Vagina (tissue), 2 donors: Measurements from ENCODE around the gene CELA1. TPM values are rescaled to one million over a fixed set of nuclear protein-coding genes. Genes with fewer than 3 reads are reported as not detected.
A peak's percentile ranks its signal among the peaks of the same experiment; 100 is the strongest.

Source experiments
- DNase-seq, 2 donors: peaks; one replicate each; pipeline ENCODE4 v3.0.0-alpha.2; 2017; ENCODE audit errors: extremely low spot score in 2 of 2
- H3K27ac ChIP-seq: fragments of 200-600 bp; sonication (generic); one replicate; pipeline ENCODE4 v1.5.1; 2019
- H3K27me3 ChIP-seq: fragments of 200-600 bp; sonication (generic); one replicate; pipeline ENCODE4 v1.5.1; 2019
- H3K36me3 ChIP-seq, 2 donors: fragments of 200-600 bp; sonication (generic); one replicate each; pipeline ENCODE4 v1.5.1; 2017 to 2019
- H3K4me1 ChIP-seq: fragments of 200-600 bp; sonication (generic); one replicate; pipeline ENCODE4 v1.5.1; 2019
- H3K4me3 ChIP-seq, 2 donors: fragments of 200-600 bp; sonication (generic); 1 replicate in 1 of 2; 2 replicates in 1 of 2; pipeline ENCODE4 v1.5.1; 2016 to 2019
- H3K9me3 ChIP-seq: fragments of 200-600 bp; sonication (generic); one replicate; pipeline ENCODE4 v1.5.1; 2019
- CTCF ChIP-seq, 3 experiments: fragments of 450-650 bp in 2 of 3; fragments of 200-600 bp in 1 of 3; sonication (generic) in 1 of 3; IDR thresholded peaks; one replicate each; pipeline ENCODE4 v1.5.1; 2017 to 2019; ENCODE audit warnings: antibody characterized with exemption in 3 of 3, mild to moderate bottlenecking in 2 of 3, moderate library complexity in 2 of 3
- POLR2A ChIP-seq, 2 donors: fragments of 450-650 bp; IDR thresholded peaks; one replicate each; pipeline ENCODE4 v1.6.1; 2017; ENCODE audit warnings: antibody characterized with exemption in 2 of 2, mild to moderate bottlenecking in 2 of 2, moderate library complexity in 2 of 2
- POLR2AphosphoS5 ChIP-seq, 2 donors: sonication (generic); formaldehyde crosslinking; IDR thresholded peaks; one replicate each; pipeline ENCODE4 v1.9.0; 2017; ENCODE audit warnings: antibody characterized with exemption in 2 of 2, mild to moderate bottlenecking in 2 of 2, low read depth in 1 of 2; ENCODE audit not compliant: insufficient read depth in 1 of 2
- intact Hi-C: fragments of 100-400 bp; cut with DNase I; formaldehyde crosslinking; loops from one replicate; pipeline ENCODE4 v1.15.1; 2023
- total RNA-seq: library from RNA; depleted of rRNA; stranded (reverse); fragments of >200 nt; gene quantifications from one replicate; pipeline ENCODE4 v1.2.3, GENCODE V29; 2016

The CELA1 gene
- total RNA-seq, 1 donor from 2014 or later = not detected

- no peak overlapping the region for H3K4me3 ChIP-seq
- TF ChIP-seq POLR2A (IDR thresholded peaks at IDR 0.05) (no peak), POLR2AphosphoS5 (IDR thresholded peaks at IDR 0.05; ENCODE audit: insufficient read depth in 1 of 2, low read depth in 1 of 2) (no peak), CTCF (IDR thresholded peaks at IDR 0.05) (no peak)
- no peak for DNase-seq
- H3K27ac ChIP-seq = peak overlapping the region; percentile 54
- peaks cover 30% of the 10 kb centered on the region for H3K4me1 ChIP-seq
- H3K27me3 ChIP-seq = no peaks in the 10 kb centered on the region
- H3K36me3 ChIP-seq = no peaks in the 10 kb centered on the region
- H3K9me3 ChIP-seq = no peaks in the 10 kb centered on the region
- intact Hi-C loops = no loop called here
Observed at GRCh38 chr12:51326698-51327439, 19.6 kb downstream of the CELA1 start.

DNA sequence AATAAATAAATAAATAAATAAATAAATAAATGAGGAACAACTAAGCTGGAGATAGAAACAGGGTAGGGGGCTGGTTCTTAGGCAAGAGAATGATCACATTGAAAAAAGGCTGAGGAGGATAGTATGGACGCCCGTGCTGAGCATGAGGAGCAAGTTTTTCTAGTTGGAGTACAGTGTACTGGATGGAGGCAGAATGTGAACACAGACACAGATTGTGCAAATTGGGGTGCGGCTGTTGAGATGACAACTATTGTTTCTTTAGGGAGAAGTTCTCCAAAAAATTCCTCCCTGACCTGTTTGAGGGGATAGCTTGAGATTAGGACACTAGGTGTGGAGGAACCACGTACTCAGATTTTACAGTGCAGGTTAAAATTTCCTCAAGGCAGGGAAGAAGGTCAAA lies 21.5 kb downstream of the CELA1 start:
- Histone ChIP-seq H3K36me3 (no peaks in the 10 kb centered on the region), H3K4me1 (peaks cover 39% of the 10 kb centered on the region), H3K27me3 (no peaks in the 10 kb centered on the region), H3K27ac (no peak overlapping the region), H3K4me3 (no peak overlapping the region), H3K9me3 (no peaks in the 10 kb centered on the region)
- TF ChIP-seq POLR2A (IDR thresholded peaks at IDR 0.05) (no peak), POLR2AphosphoS5 (IDR thresholded peaks at IDR 0.05; ENCODE audit: insufficient read depth in 1 of 2, low read depth in 1 of 2) (peak in 1 of 2 donors; percentile 58), CTCF (IDR thresholded peaks at IDR 0.05) (no peak)
- DNase-seq = no peak
- intact Hi-C loops = no loop called here

- TF ChIP-seq POLR2A (IDR thresholded peaks at IDR 0.05) (no peak), CTCF (IDR thresholded peaks at IDR 0.05) (no peak), POLR2AphosphoS5 (IDR thresholded peaks at IDR 0.05; ENCODE audit: insufficient read depth in 1 of 2, low read depth in 1 of 2) (no peak)
- Histone ChIP-seq H3K36me3 (no peaks in the 10 kb centered on the region), H3K4me3 (peak within 1 kb of the TSS in 1 of 2 donors; percentile 28), H3K27me3 (no peaks in the 10 kb centered on the region), H3K27ac (peak within 1 kb of the TSS; percentile 28), H3K4me1 (peaks cover 39% of the 10 kb centered on the region), H3K9me3 (no peaks in the 10 kb centered on the region)
- intact Hi-C loops = no loop called here
- no peak for DNase-seq
Observed at GRCh38 chr12:51323966-51324895, 22.2 kb downstream of the CELA1 start, which contains the start of gene BIN2. Gene BIN2 (minus strand): TSS chr12:51324174. CDS start chr12:51324102, 72 bp downstream.

GRCh38 chr12:51323317-51323960 lies 23.0 kb downstream of the CELA1 start:
- no peak for DNase-seq
- Histone ChIP-seq H3K27ac (peak overlapping the region; percentile 28), H3K36me3 (no peaks in the 10 kb centered on the region), H3K4me3 (peak overlapping the region in 1 of 2 donors; percentile 28), H3K4me1 (peaks cover 47% of the 10 kb centered on the region), H3K27me3 (no peaks in the 10 kb centered on the region), H3K9me3 (no peaks in the 10 kb centered on the region)
- TF ChIP-seq CTCF (IDR thresholded peaks at IDR 0.05) (no peak), POLR2AphosphoS5 (IDR thresholded peaks at IDR 0.05; ENCODE audit: insufficient read depth in 1 of 2, low read depth in 1 of 2) (no peak), POLR2A (IDR thresholded peaks at IDR 0.05) (no peak)
- intact Hi-C loops = no loop called here
